Heart left ventricle (tissue), 16 donors: ENCODE data around the gene SH3BP2. TPM values are rescaled to one million over a fixed set of nuclear protein-coding genes. Genes with fewer than 3 reads are reported as not detected.

Source experiments
- ATAC-seq, 4 donors: fragments of 200-7000 bp; cut with Tn5 transposase; one replicate each; pipeline ENCODE4 v1.9.1; 2020 to 2022; ENCODE audit warnings: moderate library complexity in 4 of 4, mild to moderate bottlenecking in 3 of 4, moderate number of reproducible peaks in 1 of 4
- DNase-seq, 5 donors: peaks; one replicate each; pipeline ENCODE4 v3.0.0-alpha.2; 2020
- H3K27ac ChIP-seq, 12 donors: fragments of 200-600 bp; sonication (generic) in 4 of 12; one replicate each; pipeline versions ENCODE4 v1.5.0 to v1.8.0; 2016 to 2022; ENCODE audit warnings: mild to moderate bottlenecking in 2 of 12
- H3K27me3 ChIP-seq, 9 donors: fragments of 200-600 bp; sonication (generic) in 2 of 9; one replicate each; pipeline versions ENCODE4 v1.5.1 to v1.8.0; 2016 to 2022; ENCODE audit warnings: mild to moderate bottlenecking in 3 of 9
- H3K36me3 ChIP-seq, 9 donors: fragments of 200-600 bp; sonication (generic) in 2 of 9; one replicate each; pipeline versions ENCODE4 v1.5.0 to v1.8.0; 2018 to 2022; ENCODE audit warnings: mild to moderate bottlenecking in 2 of 9
- H3K4me1 ChIP-seq, 12 donors: fragments of 200-600 bp; sonication (generic) in 4 of 12; one replicate each; pipeline versions ENCODE4 v1.5.0 to v1.8.0; 2016 to 2022; ENCODE audit warnings: mild to moderate bottlenecking in 3 of 12
- H3K4me3 ChIP-seq, 12 donors: fragments of 200-600 bp; sonication (generic) in 4 of 12; one replicate each; pipeline versions ENCODE4 v1.5.0 to v1.8.0; 2017 to 2022; ENCODE audit warnings: mild to moderate bottlenecking in 9 of 12, moderate library complexity in 4 of 12
- H3K9me3 ChIP-seq, 12 donors: fragments of 200-600 bp; sonication (generic) in 4 of 12; one replicate each; pipeline versions ENCODE4 v1.5.0 to v1.8.0; 2016 to 2022; ENCODE audit warnings: mild to moderate bottlenecking in 1 of 12
- POLR2A ChIP-seq, 2 donors: fragments of 450-650 bp; IDR thresholded peaks; one replicate each; pipeline ENCODE4 v1.6.1; 2017; ENCODE audit warnings: antibody characterized with exemption in 2 of 2, mild to moderate bottlenecking in 2 of 2, moderate library complexity in 2 of 2
- WGBS, 4 donors: extraction: QIAGEN DNeasy Blood & Tissue Kit in 2 of 4; methylation state at CpG; one replicate each; pipeline versions ENCODE4 v1.1.5 to v1.1.7; 2013 to 2018; 5-methylcytosine and 5-hydroxymethylcytosine counted together
- intact Hi-C, 10 donors: fragments of 100-400 bp; cut with DNase I; formaldehyde crosslinking; loops; one replicate each; pipeline versions ENCODE4 v1.11.1 to v1.14.2; 2022
- polyA plus RNA-seq, 2 donors: library from polyadenylated mRNA; stranded (reverse); fragments of 200-250 nt; gene quantifications; one replicate each; pipeline ENCODE4 v1.2.3, GENCODE V29; 2013
- total RNA-seq, 9 donors: library from RNA; depleted of rRNA in 2 of 9; stranded (reverse); fragments of >200 nt in 2 of 9; fragmentation: NEBNext Ultra II Directional in 3 of 9; extraction: Animal tissue kit (Norgen Biotek cat#: 25700) in 3 of 9; gene quantifications; one replicate each; pipeline versions ENCODE4 v1.1.0 to v1.2.4, GENCODE V29; 2016 to 2023
- TF ChIP-seq, protein P1 (sequence below), 12 donors: fragments of 200-600 bp; sonication (generic) in 4 of 12; IDR thresholded peaks; one replicate each; pipeline versions ENCODE4 v1.5.0 to v1.8.0; 2018 to 2022; ENCODE audit warnings: antibody characterized with exemption in 12 of 12, mild to moderate bottlenecking in 5 of 12
- donor health status: ischemic (EF 13 %, LVEDD 7.1; RV severe dilation, severe dysfunction).
- donor health status: healthy with polysubstance abuse.
- donor health status: DM: no; HTN: yes; CAD: no.
- donor health status: DM: no; HTN: no; CAD: no.
- donor health status: ischemic (EF 25% LVEDD 6.9; RV normal size, moderate dysfunction).
- donor health status: ischemic (EF 25% LVEDD 5.7; RV mildly dilated, moderate dysfunction).
- donor health status: healthy.
- donor health status: DM: yes; HTN: yes; CAD: no.
- donor health status: ischemic (EF 35%, LVEDD 5.7; RV mildly dilated, moderate dysfunction).
- donor health status: nonischemic (EF 11% LVEDD 7.7; RV severe dilation, severe dysfunction).
- donor health status: DM: yes; HTN: yes; CAD: no.
- donor health status: PGD.
- donor health status: ischemic (EF 29% LVEDD 5.4; RV normal size, mild dysfunction).
- donor health status: nonischemic (EF 23%, LVEDD 6.1; RV moderate dilation, normal function).

SH3BP2 gene
- total and polyA plus RNA-seq, 11 donors, result 10.4 to 70.2 (median 23.5) TPM

DNA sequence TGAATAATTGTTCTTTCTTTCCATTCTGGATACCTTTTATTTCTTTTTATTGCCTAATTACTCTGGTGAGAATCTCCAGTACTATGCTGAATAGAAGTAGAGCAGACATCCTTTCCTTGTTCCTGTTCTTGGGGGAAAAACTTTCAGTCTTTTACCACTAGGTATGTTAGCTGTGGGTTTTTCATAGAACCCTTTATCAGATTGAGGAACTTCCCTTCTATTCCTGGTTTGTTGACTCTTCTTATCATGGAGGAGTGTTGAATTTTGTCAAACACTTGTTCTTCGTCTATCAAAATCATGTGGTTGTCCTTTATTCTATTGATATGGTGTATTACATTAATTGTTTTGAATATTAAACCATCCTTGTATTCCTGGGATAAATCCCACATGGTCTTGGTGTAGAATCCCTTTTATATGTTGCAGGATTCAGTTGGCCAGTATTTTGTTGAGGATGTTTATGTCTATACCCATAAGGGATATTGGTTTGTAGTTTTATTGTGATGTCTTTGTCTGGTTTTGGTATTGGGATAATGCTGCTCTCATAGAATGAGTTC is 23.6 kb downstream of the SH3BP2 start:
- H3K27ac ChIP-seq, result no peak overlapping the region
- ATAC-seq, result no peak
- 92 to 100% (median 95%) methylated on average over 1 of the region's 1 CpG for WGBS, 4 donors
- TF ChIP-seq, protein P1, sequence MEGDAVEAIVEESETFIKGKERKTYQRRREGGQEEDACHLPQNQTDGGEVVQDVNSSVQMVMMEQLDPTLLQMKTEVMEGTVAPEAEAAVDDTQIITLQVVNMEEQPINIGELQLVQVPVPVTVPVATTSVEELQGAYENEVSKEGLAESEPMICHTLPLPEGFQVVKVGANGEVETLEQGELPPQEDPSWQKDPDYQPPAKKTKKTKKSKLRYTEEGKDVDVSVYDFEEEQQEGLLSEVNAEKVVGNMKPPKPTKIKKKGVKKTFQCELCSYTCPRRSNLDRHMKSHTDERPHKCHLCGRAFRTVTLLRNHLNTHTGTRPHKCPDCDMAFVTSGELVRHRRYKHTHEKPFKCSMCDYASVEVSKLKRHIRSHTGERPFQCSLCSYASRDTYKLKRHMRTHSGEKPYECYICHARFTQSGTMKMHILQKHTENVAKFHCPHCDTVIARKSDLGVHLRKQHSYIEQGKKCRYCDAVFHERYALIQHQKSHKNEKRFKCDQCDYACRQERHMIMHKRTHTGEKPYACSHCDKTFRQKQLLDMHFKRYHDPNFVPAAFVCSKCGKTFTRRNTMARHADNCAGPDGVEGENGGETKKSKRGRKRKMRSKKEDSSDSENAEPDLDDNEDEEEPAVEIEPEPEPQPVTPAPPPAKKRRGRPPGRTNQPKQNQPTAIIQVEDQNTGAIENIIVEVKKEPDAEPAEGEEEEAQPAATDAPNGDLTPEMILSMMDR (IDR thresholded peaks at IDR 0.05), result no peak
- no peak for TF ChIP-seq POLR2A (IDR thresholded peaks at IDR 0.05)
- peaks cover 3 to 78% (median 26%) of the 10 kb centered on the region in 12 donors for H3K4me1 ChIP-seq
- DNase-seq, result no peak
- peaks cover 0 to 58% (median 7%) of the 10 kb centered on the region in 9 donors for H3K36me3 ChIP-seq
- no peaks in the 10 kb centered on the region for H3K27me3 ChIP-seq
- peaks cover 0 to 8% (median 0%) of the 10 kb centered on the region in 12 donors for H3K9me3 ChIP-seq
- intact Hi-C loops, result no loop called here
- H3K4me3 ChIP-seq, result peak overlapping the region in 1 of 12 donors; percentile 68

DNA sequence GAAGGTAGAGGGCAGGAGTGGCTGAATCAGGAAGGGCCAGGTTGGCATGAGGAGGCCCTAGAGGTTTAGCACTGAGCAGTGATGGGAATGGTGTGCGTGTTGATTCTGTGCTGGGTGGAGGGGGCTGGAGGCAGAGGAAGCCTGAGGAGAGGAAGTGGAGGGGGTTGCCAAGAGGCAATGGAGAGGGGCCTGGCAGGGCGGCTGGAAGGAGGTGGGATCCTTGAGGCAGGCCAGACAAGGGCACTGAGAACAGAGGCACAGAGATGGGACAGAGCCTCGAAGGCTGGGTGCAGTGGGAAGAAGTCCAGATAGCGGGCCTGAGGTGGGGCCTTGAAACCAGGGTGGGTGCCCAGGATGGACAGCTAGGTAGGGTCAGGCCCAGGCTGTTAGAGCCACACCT is 24.3 kb downstream of the SH3BP2 start:
- intact Hi-C loops, result no loop called here

GRCh38 chr4:2817701-2818350 is 24.9 kb downstream of the SH3BP2 start:
- intact Hi-C loops, result no loop called here
- Histone ChIP-seq H3K4me1 (peaks cover 0 to 64% (median 14%) of the 10 kb centered on the region in 12 donors), H3K36me3 (peaks cover 0 to 71% (median 16%) of the 10 kb centered on the region in 9 donors), H3K27me3 (no peaks in the 10 kb centered on the region), H3K4me3 (peak overlapping the region in 10 of 12 donors; percentile 49 to 68 (median 59)), H3K9me3 (peaks cover 0 to 8% (median 0%) of the 10 kb centered on the region in 12 donors), H3K27ac (peak overlapping the region in 6 of 12 donors; percentile 11 to 64 (median 21))
- ATAC-seq, result peak in 3 of 4 donors; percentile 26 to 62 (median 30)
- 9 to 32% (median 15%) methylated on average over 18 to 65 of the region's 65 CpGs for WGBS, 4 donors
- TF ChIP-seq, protein P1 (IDR thresholded peaks at IDR 0.05), result no peak
- TF ChIP-seq POLR2A (IDR thresholded peaks at IDR 0.05), result no peak
- DNase-seq, result peak in 2 of 5 donors; percentile 35 to 67

More for the DNA sequence above, 24.3 kb downstream of the SH3BP2 start:
- Histone ChIP-seq H3K27me3 (no peaks in the 10 kb centered on the region), H3K4me1 (peaks cover 2 to 71% (median 19%) of the 10 kb centered on the region in 12 donors), H3K4me3 (peak overlapping the region in 4 of 12 donors; percentile 51 to 68 (median 60)), H3K36me3 (peaks cover 0 to 65% (median 9%) of the 10 kb centered on the region in 9 donors), H3K27ac (peak overlapping the region in 1 of 12 donors; percentile 15), H3K9me3 (peaks cover 0 to 8% (median 0%) of the 10 kb centered on the region in 12 donors)
- WGBS, 4 donors, result 60 to 95% (median 77%) methylated on average over 4 of the region's 4 CpGs
- no peak for TF ChIP-seq POLR2A (IDR thresholded peaks at IDR 0.05)
- TF ChIP-seq, protein P1 (IDR thresholded peaks at IDR 0.05), result no peak
- peak in 2 of 5 donors; percentile 23 to 32 for DNase-seq
- ATAC-seq, result no peak

- Histone ChIP-seq H3K27me3 (no peaks in the 10 kb centered on the region), H3K4me3 (peak overlapping the region; percentile 14 to 68 (median 58)), H3K4me1 (peaks cover 0 to 60% (median 14%) of the 10 kb centered on the region in 12 donors), H3K36me3 (peaks cover 0 to 75% (median 20%) of the 10 kb centered on the region in 9 donors), H3K27ac (peak overlapping the region in 9 of 12 donors; percentile 11 to 64 (median 39)), H3K9me3 (peaks cover 0 to 8% (median 0%) of the 10 kb centered on the region in 12 donors)
- no peak for TF ChIP-seq POLR2A (IDR thresholded peaks at IDR 0.05)
- TF ChIP-seq, protein P1 (IDR thresholded peaks at IDR 0.05), result no peak
- intact Hi-C loops, result no loop called here
- peak in 1 of 4 donors; percentile 30 for ATAC-seq
- WGBS, 4 donors, result 3 to 19% (median 11%) methylated on average over 16 to 54 of the region's 54 CpGs
- peak in 2 of 5 donors; percentile 25 to 67 for DNase-seq
Observed at GRCh38 chr4:2818351-2818939, 25.6 kb downstream of the SH3BP2 start.
